ENCODE results near the gene ELFN1. TPM values are rescaled to one million over a fixed set of nuclear protein-coding genes. Genes with fewer than 3 reads are reported as not detected.

Gene ELFN1
- total and polyA plus RNA-seq, 2 donors (not counting 3 experiments of a cell fraction or from before 2014, with no cell fraction given): 0.37 to 1.0 TPM

DNA sequence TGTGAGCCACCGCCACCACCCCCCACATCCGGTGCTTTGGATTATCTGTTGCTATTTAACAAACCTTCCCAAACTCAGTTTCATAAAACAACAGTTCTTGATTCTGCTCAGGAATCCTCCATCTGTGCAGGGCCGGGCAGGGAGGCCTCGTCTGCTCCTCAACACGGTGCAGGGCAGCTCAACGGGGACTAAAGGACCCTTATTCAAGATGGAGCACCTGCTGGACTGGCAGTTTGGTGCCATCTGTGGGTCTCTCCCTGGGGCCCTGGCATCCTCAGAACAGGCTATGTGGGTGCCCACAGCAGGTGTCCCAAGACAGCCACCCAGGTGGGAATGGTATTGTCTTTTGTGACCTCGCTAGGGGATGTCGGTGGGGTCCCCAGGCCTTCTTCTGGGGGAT lies 31.0 kb upstream of the ELFN1 start:
- CTCF ChIA-PET: interaction anchor here (1.3 kb wide), 1 partner anchor 9 kb away, joined by 3 read pairs; no protein-coding TSS in a partner anchor
- no peak overlapping the region for H2AFZ ChIP-seq (ENCODE audit: low read depth, low read length)

More for the DNA sequence above, 31.0 kb upstream of the ELFN1 start:
- intact Hi-C loops (cut with micrococcal nuclease): no loop called here
- H3K9ac ChIP-seq (replicated peaks; ENCODE audit: extremely low read depth, insufficient read depth, low read length): no peak overlapping the region
- H3K9me1 ChIP-seq (replicated peaks; ENCODE audit: control insufficient read depth, extremely low read depth, insufficient read depth, low read length): no peaks in the 10 kb centered on the region
- TF ChIP-seq POLR2AphosphoS5 (IDR thresholded peaks at IDR 0.05; ENCODE audit: insufficient read depth, low read depth, low read length): no peak
- TF ChIP-seq POLR2A (IDR thresholded peaks at IDR 0.05; ENCODE audit: low read depth, low read length): no peak
- TF ChIP-seq, protein P1, sequence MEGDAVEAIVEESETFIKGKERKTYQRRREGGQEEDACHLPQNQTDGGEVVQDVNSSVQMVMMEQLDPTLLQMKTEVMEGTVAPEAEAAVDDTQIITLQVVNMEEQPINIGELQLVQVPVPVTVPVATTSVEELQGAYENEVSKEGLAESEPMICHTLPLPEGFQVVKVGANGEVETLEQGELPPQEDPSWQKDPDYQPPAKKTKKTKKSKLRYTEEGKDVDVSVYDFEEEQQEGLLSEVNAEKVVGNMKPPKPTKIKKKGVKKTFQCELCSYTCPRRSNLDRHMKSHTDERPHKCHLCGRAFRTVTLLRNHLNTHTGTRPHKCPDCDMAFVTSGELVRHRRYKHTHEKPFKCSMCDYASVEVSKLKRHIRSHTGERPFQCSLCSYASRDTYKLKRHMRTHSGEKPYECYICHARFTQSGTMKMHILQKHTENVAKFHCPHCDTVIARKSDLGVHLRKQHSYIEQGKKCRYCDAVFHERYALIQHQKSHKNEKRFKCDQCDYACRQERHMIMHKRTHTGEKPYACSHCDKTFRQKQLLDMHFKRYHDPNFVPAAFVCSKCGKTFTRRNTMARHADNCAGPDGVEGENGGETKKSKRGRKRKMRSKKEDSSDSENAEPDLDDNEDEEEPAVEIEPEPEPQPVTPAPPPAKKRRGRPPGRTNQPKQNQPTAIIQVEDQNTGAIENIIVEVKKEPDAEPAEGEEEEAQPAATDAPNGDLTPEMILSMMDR (IDR thresholded peaks at IDR 0.05; ENCODE audit: extremely low read depth in 1 of 2, insufficient read depth in 1 of 2, low read depth in 1 of 2, low read length in 2 of 2): no peak
- TF ChIP-seq, protein P2, sequence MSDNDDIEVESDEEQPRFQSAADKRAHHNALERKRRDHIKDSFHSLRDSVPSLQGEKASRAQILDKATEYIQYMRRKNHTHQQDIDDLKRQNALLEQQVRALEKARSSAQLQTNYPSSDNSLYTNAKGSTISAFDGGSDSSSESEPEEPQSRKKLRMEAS (IDR thresholded peaks at IDR 0.05; ENCODE audit: insufficient read depth, insufficient read length): no peak
- TF ChIP-seq JUN (IDR thresholded peaks at IDR 0.05; ENCODE audit: borderline replicate concordance, insufficient read depth, insufficient read length, low read depth): no peak
- TF ChIP-seq FOS (IDR thresholded peaks at IDR 0.05; ENCODE audit: borderline replicate concordance, insufficient read depth, low read length): no peak
- TF ChIP-seq EZH2 (IDR thresholded peaks at IDR 0.05; ENCODE audit: borderline replicate concordance, low read depth, low read length, severe bottlenecking): no peak
- TF ChIP-seq GATA2 (IDR thresholded peaks at IDR 0.05; ENCODE audit: insufficient read depth, insufficient read length, low read depth, low read length): no peak
- no peak for TF ChIP-seq MYC (IDR thresholded peaks at IDR 0.05; ENCODE audit: low read depth, low read length)
- dilution Hi-C loops (cut with MboI; ENCODE audit: extremely low pct_ligation_motif_present, low sequenced_read_pairs): no loop called here
- POLR2A ChIA-PET: no interaction called here
- no TSS peak for BruUV-seq (replicated peaks)
- no peak for DNase-seq (ENCODE audit: low read depth, low spot score)
- H3K4me1 ChIP-seq (ENCODE audit: control insufficient read depth, extremely low read depth, insufficient read depth, low read length): no peaks in the 10 kb centered on the region
- no peak overlapping the region for H3K4me2 ChIP-seq (ENCODE audit: insufficient read depth, low read length)
- no peak overlapping the region for H3K27ac ChIP-seq (ENCODE audit: insufficient read depth, low read depth, low read length)
- H3K79me2 ChIP-seq (ENCODE audit: control insufficient read depth, insufficient read depth, low read length): no peaks in the 10 kb centered on the region
- FAIRE-seq: no peak
- H3K4me3 ChIP-seq (replicated peaks in 1 of 3; ENCODE audit: insufficient read depth in 1 of 3, low read depth in 1 of 3, low read length in 3 of 3): no peak overlapping the region
- H3K27me3 ChIP-seq (ENCODE audit: control insufficient read depth in 2 of 2, insufficient read depth in 2 of 2, low read length in 2 of 2): no peaks in the 10 kb centered on the region
- no peaks in the 10 kb centered on the region for H3K36me3 ChIP-seq (ENCODE audit: control insufficient read depth in 2 of 2, extremely low read depth in 1 of 2, insufficient read depth in 2 of 2, low read length in 2 of 2)
- no peaks in the 10 kb centered on the region for H4K20me1 ChIP-seq (replicated peaks; ENCODE audit: control insufficient read depth, extremely low read depth, insufficient read depth, low read length)
- H3K9me3 ChIP-seq (replicated peaks; ENCODE audit: control insufficient read depth, insufficient read depth, low read length): no peaks in the 10 kb centered on the region

All from endothelial cell of umbilical vein (primary cell).